Activated CD8-positive, alpha-beta memory T cell treated with anti-CD3 and anti-CD28 coated beads for 1 hour (primary cell): Measurements from ENCODE around the gene ORAI2.
"Not testable (repeated sequence)": the region's sequence is repeated elsewhere in the genome, so short reads cannot be mapped to it uniquely, and the experiment has no call there.

Experiments
- DNase-seq, 2 donors: peaks; one replicate each; pipeline ENCODE4 v3.0.0-alpha.2; 2020; ENCODE audit warnings: low read depth in 1 of 2; ENCODE audit errors: extremely low read depth in 1 of 2

Gene ORAI2

GRCh38 chr7:102433219-102434038 is at the start of gene ORAI2:
Gene ORAI2, plus strand, starts transcription at chr7:102433575. Its CDS starts 5,382 bp downstream, at chr7:102438957.
- DNase-seq = peak; percentile 65 to 89

DNA sequence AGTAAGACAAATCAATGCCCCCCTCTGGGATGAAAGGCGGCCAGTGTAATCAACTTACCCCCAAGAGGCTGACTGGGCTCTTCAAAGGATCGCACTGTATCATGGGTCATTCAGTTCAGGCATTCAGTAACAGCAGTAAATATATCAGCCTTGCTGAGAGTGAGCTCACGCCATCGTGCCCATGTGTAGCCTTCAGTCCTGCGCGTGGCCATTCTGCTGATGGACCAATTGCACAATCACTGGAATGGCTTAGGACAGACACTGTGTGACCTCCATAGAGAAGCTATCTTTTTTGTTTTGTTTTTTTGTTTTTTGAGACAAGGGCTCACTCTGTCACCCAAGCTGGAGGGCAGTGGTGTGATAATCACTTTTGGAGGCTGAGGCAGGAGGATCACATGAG is 46.3 kb upstream of the ORAI2 start:
- DNase-seq = no peak

DNA sequence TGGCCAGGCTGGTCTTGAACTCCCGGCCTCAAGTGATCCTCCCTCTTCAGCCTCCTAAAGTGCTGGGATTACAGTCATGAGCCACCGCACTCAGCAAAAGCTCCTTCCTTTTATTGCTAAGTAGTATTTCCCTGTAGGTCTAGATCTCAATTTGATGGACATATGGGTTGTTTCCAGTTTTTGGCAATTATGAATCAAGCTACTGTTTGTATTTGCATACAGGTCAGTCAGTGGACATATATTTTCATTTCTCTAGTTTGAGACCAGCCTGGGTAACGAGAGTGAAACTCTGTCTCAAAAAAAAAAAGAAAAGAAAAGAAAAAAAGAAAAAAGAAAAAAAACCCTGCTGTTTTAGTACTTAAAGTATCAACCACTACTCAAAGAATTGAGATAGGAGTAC is 43.6 kb upstream of the ORAI2 start:
- no peak for DNase-seq

DNA sequence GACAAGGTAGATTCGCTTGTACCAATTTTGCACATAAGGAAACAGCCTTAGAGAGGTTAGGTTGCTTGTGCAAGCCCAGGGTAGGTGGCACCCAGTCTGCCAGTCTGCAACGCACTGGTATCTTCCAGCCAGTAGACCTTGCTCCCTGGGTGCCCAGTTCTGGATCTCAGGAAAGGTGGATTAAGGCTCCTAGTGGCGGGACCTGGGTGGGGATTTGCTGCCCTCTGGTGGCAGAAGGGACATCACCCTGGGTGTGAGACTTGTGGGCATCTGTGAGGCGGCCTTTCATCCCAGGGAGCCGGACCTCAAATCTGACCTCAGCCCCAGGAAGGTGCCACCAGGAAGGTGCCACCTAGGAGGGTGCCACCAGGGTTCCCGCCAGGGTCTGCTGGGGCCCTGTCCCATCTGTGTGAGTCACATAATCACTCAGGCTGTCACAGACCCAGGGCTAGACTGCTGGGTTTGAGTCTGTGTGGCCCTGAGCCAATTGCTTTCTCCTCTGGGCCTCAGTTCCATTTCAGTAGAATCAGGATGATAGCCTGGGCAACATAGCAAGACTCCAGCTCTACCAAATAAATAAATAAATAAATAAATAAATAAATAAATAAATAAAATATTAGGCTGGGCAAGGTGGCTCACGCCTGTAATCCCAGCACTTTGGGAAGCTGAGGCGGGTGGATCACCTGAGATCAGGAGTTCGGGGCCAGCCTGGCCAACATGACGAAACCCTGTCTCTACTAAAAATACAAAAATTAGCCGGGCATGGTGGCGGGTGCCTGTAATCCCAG is 42.5 kb upstream of the ORAI2 start:
- DNase-seq = peak; percentile 30 to 54

DNA sequence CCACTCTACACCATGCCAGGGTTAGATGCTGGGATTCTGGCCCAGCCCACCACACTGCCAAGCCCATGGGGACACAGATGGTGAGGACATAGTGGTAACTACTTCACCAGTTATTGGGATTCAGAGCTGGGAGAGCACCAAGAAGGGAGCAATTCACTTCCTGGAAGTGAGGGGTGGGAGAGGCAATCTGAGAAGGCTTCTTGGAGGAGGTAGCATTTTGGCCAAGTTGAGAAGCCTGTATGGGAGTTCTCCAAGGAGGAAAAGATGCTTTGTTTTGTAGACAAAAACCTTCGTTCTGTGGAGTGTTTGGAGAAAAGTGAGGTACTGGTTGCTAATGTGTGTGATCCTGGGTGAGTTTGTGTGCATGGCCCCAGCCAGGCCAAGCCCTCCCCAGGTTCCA is 41.0 kb upstream of the ORAI2 start:
- no peak for DNase-seq

DNA sequence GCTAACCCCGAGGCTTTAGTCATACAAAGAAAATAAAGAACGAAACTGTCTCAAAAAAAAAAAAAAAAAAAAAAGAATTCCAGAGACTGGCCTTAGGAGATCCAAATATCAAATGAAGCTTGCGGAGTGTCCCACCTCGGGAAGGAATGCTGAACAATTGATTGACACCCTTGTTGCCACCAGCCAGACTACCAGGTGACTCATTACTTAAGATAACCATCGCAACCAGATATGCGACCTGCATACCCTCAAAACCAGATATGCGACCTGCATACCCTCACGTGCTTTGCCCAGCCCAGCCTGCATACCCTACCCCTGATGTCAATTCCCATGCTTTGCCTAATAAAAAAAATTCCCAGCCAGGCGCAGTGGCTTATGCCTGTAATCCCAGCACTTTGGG is 39.9 kb upstream of the ORAI2 start:
- no peak for DNase-seq

- DNase-seq = no peak
Observed at GRCh38 chr7:102395592-102395872, 37.8 kb upstream of the ORAI2 start.

GRCh38 chr7:102395873-102396709 is 37.3 kb upstream of the ORAI2 start, which contains the start of gene PRKRIP1:
Gene PRKRIP1, plus strand, starts transcription at chr7:102396363. Its CDS starts 49 bp downstream, at chr7:102396412.
- peak; percentile 62 to 70 for DNase-seq

- no peak for DNase-seq
Observed at GRCh38 chr7:102396710-102397019, 36.7 kb upstream of the ORAI2 start.

- DNase-seq = no peak
Observed at GRCh38 chr7:102398543-102398942, 34.8 kb upstream of the ORAI2 start.

DNA sequence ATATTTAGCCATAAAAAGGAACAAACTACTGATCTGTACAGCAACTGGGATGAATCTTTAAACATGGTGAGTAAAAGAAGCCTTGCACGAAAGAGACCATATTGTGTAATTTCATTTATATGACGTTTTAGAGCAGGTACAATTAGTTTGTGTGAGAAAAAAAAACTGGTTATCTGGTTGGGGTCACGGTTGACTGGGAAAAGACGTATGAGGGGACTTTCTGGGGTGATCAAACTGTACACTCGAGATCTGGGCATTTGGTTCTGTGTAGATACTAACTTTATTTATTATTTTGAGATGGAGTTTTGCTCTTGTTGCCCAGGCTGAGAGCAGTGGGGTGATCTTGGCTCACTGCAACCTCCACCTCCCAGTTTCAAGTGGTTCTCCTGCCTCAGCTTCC is 33.0 kb upstream of the ORAI2 start:
- DNase-seq = no peak

DNA sequence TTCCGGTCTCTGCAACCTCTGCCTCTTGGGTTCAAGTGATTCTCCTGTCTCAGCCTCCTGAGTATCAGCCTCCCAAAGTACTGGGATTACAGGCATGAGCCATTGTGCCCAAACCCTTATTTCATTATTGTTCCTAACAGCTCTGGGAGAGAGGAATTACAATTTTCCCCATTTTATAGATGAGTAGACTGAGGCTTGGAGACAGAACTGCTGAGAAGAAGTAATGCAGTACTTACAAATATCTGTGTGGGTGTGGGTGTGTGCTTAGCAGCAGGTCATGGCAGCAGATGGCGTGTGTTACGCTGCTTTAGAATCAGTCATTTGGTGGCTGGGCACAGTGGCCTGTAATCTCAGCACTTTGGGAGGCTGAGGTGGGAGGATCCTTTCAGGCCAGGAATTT is 29.8 kb upstream of the ORAI2 start:
- DNase-seq = no peak

DNA sequence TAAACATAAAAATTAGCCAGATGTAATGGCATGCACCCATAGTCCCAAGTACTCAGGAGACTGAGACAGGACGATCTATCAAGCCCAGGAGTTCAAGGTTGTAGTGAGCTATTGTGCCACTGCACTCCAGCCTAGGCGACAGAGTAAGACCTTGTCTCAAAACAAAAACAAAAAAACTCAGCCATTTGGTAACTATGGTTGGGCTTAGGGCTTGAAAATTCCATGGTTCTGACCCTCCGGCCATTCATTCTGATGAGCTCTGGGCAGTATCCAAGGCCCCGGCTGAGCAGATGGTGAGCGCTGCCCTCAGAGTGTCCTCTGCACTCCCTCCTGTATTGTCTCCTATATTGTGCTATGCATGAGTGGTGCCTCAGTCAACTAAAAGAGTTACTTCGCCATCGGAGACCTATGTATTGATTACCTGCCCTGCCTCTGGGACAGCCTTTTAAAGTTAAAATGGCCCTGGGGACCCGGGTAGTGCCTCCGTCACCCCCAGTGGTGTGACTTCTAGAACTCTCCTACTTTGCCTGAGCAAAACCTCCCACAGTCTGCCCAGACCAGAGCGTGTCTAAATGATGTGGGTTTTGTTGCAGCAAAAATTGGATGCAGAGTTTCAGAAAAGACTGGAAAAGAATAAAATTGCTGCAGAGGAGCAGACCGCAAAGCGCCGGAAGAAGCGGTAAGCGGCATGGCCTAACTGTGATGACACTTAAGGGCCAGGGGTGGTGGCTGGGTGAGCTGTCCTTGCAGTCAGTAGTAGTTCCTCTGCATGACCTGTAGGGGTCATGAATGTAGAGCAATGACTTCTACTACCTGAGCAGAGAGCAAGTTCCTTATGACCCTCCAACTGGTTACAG is 29.1 kb upstream of the ORAI2 start:
- DNase-seq = no peak

GRCh38 chr7:102404862-102405188 is 28.6 kb upstream of the ORAI2 start:
- not testable (repeated sequence) for DNase-seq

- DNase-seq = no peak
Observed at GRCh38 chr7:102407910-102408309, 25.5 kb upstream of the ORAI2 start.

GRCh38 chr7:102408530-102408929 is 24.8 kb upstream of the ORAI2 start:
- DNase-seq = not testable (repeated sequence)

GRCh38 chr7:102409340-102409739 is 24.0 kb upstream of the ORAI2 start:
- no peak for DNase-seq

DNA sequence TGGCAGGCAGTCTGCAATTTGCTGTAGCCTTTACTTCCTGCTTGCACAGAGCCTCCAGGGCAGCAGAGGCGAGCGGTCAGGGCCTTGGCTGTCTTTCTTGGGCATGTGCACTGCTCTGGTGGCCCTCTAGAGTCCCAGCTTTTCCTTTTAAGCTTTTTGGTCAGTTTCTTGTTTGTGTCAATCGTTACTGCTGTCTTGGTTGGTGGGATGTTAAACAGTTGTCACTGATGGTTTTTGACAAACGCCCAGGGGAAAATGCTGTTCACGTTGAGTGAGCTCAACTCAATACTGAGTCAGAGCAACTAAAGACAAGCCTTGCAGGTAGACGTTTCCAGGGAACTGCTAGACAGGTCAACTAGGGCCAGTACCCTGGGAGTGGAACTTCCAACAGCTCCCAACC is 23.3 kb upstream of the ORAI2 start:
- DNase-seq = no peak

DNA sequence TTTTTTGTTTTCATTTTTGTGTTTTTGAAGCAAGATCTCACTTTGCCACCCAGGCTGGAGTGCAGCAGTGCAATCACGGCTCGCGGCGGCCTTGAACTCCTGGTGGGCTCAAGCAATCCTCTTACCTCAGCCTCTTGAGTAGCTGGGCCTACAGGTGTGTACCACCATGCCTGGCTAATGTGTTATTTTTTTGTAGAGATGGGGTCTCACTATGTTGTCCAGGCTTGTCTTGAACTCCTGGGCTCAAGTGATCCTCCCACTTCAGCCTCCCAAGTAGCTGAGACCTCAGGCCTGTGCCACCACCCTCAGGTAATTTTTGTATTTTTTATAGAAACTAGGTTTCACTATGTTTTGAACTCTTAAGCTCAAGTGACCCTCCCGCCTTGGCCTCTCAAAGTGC is 22.5 kb upstream of the ORAI2 start:
- DNase-seq = no peak

GRCh38 chr7:102412548-102412947 is 20.8 kb upstream of the ORAI2 start:
- DNase-seq = peak in 1 of 2 donors; percentile 25

GRCh38 chr7:102413091-102413490 is 20.3 kb upstream of the ORAI2 start:
- DNase-seq = no peak
